Keratinocyte (primary cell): ENCODE measurements around the gene SLIT3. TPM values are rescaled to one million over a fixed set of nuclear protein-coding genes. Genes with fewer than 3 reads are reported as not detected.

ENCODE experiments used
- DNase-seq: peaks from one replicate; pipeline ENCODE4 v3.0.0-alpha.2; 2011; ENCODE audit warnings: low read depth, missing footprints, low spot score
- FAIRE-seq: peaks from 2 replicates; lab custom pipeline; 2011; peaks lifted over from hg19 to GRCh38; lab: Jason Lieb, UNC
- H2AFZ ChIP-seq: 2 replicates; pipeline ENCODE4 v1.6.0; 2012; ENCODE audit warnings: low read length, control low read depth, inconsistent platforms; ENCODE audit not compliant: control insufficient read depth
- H3K27ac ChIP-seq: 2 replicates; pipeline ENCODE4 v1.5.1; 2011; ENCODE audit warnings: low read length; ENCODE audit not compliant: control insufficient read depth, insufficient read depth
- H3K27me3 ChIP-seq: 3 replicates; pipeline ENCODE4 v1.6.0; 2011; ENCODE audit warnings: low read length; ENCODE audit not compliant: control insufficient read depth, insufficient read depth; ENCODE audit errors: extremely low read depth
- H3K36me3 ChIP-seq, 2 experiments: 2 replicates in 1 of 2; 3 replicates in 1 of 2; pipeline ENCODE4 v1.5.1; 2011; ENCODE audit warnings: low read length in 2 of 2, mild to moderate bottlenecking in 1 of 2; ENCODE audit not compliant: control insufficient read depth in 2 of 2, insufficient read depth in 2 of 2; ENCODE audit errors: extremely low read depth in 1 of 2
- H3K4me1 ChIP-seq: 3 replicates; pipeline ENCODE4 v1.5.1; 2011; ENCODE audit warnings: low read length; ENCODE audit not compliant: control insufficient read depth, insufficient read depth; ENCODE audit errors: extremely low read depth
- H3K4me2 ChIP-seq: 3 replicates; pipeline ENCODE4 v1.6.0; 2011; ENCODE audit warnings: low read depth, low read length; ENCODE audit not compliant: control insufficient read depth, insufficient read depth; ENCODE audit errors: extremely low read depth
- H3K4me3 ChIP-seq, 3 experiments: fragments of 200-600 bp in 1 of 3; sonication (generic) in 1 of 3; 2 replicates in 2 of 3; 3 replicates in 1 of 3; pipeline ENCODE4 v1.5.1; 2011 to 2016; ENCODE audit warnings: low read length in 3 of 3, mild to moderate bottlenecking in 3 of 3, control low read depth in 2 of 3, inconsistent platforms in 1 of 3, low read depth in 1 of 3, mixed read lengths in 1 of 3, mixed run types in 1 of 3, moderate library complexity in 1 of 3; ENCODE audit not compliant: control insufficient read depth in 2 of 3, insufficient read depth in 2 of 3; ENCODE audit errors: extremely low read depth in 1 of 3
- H3K79me2 ChIP-seq: 2 replicates; pipeline ENCODE4 v1.6.0; 2012; ENCODE audit warnings: low read length; ENCODE audit not compliant: control insufficient read depth, insufficient read depth
- H3K9ac ChIP-seq: 3 replicates; pipeline ENCODE4 v1.6.0; 2011; ENCODE audit warnings: low read length; ENCODE audit not compliant: control insufficient read depth, insufficient read depth; ENCODE audit errors: extremely low read depth
- H3K9me1 ChIP-seq: 3 replicates; pipeline ENCODE4 v1.6.0; 2011; ENCODE audit warnings: low read length; ENCODE audit not compliant: control insufficient read depth, insufficient read depth; ENCODE audit errors: extremely low read depth
- H3K9me3 ChIP-seq: 2 replicates; pipeline ENCODE4 v1.5.1; 2012; ENCODE audit warnings: low read depth, low read length; ENCODE audit not compliant: control insufficient read depth
- H4K20me1 ChIP-seq: 3 replicates; pipeline ENCODE4 v1.6.0; 2011; ENCODE audit warnings: low read length; ENCODE audit not compliant: control insufficient read depth, insufficient read depth; ENCODE audit errors: extremely low read depth
- EZH2 ChIP-seq: IDR thresholded peaks from one replicate; pipeline ENCODE4 v1.6.1; 2012; ENCODE audit warnings: inconsistent platforms, mild to moderate bottlenecking, low read length, moderate library complexity
- dilution Hi-C: fragments of 300-500 bp; cut with MboI; formaldehyde crosslinking; loops from one replicate; pipeline ENCODE4 v1.7.0; 2020; ENCODE audit warnings: low sequenced_read_pairs; ENCODE audit not compliant: extremely low pct_ligation_motif_present
- polyA plus RNA-seq, 5 experiments: library from polyadenylated mRNA; depleted of rRNA in 3 of 5; stranded (reverse) in 3 of 5; stranded (forward) in 1 of 5; unstranded in 1 of 5; fragments of >200 nt; gene quantifications; 1 replicate in 1 of 5; 2 replicates in 3 of 5; 3 replicates in 1 of 5; pipeline versions ENCODE4 v1.2.1 to v1.2.3, GENCODE V29; 2011 to 2012; ENCODE audit warnings: missing spikeins in 2 of 5, low read depth in 1 of 5, low replicate concordance in 1 of 5
- TF ChIP-seq, protein P1 (sequence below), 3 experiments: IDR thresholded peaks in 1 of 3; conservative IDR thresholded peaks in 1 of 3; optimal IDR thresholded peaks in 1 of 3; 2 replicates in 2 of 3; 3 replicates in 1 of 3; pipeline versions ENCODE3 to v1.5.1; 2011; ENCODE audit warnings: low read length in 3 of 3, mild to moderate bottlenecking in 3 of 3, moderate library complexity in 2 of 3, control low read depth in 1 of 3, inconsistent platforms in 1 of 3; ENCODE audit not compliant: insufficient read depth in 2 of 3; ENCODE audit errors: extremely low read depth in 1 of 3

The SLIT3 gene
- polyA plus RNA-seq, 1 donor (not counting 4 experiments of a cell fraction or from before 2014, with no cell fraction given), result 2.4 TPM

DNA sequence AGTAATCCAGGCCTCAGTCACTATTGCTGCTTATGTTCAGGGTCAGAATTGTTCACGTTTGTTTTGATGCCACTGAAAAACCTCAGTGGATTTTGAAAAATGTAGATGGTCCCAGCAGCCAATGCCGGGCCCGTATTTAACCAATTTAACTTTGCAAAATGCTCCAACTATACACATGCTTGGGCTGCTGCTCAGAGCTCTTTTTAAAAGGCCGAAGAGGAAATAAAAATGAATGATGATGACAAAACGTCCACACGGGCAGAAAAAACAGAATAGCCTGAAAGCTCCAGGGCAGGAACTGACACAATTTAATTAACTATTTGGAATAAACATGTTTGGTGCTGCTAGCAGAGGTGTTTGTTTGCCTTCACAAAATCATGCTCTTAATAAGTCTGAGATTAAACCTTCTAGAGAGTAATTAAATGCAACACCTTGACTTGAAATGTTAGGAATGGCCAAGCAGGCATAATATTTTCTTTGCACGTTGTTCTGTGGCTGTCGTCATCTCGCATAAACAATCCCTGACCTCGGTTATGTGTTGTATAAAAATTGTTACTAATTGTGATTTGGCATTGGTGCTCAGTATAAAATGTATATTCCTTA lies 152.7 kb downstream of the SLIT3 start:
- DNase-seq, result no peak
- dilution Hi-C loops, result no loop called here
- FAIRE-seq, result no peak
- H4K20me1 ChIP-seq, result no peaks in the 10 kb centered on the region
- H3K4me1 ChIP-seq, result no peaks in the 10 kb centered on the region
- H3K27ac ChIP-seq, result no peak overlapping the region
- no peak for TF ChIP-seq EZH2
- TF ChIP-seq, protein P1, sequence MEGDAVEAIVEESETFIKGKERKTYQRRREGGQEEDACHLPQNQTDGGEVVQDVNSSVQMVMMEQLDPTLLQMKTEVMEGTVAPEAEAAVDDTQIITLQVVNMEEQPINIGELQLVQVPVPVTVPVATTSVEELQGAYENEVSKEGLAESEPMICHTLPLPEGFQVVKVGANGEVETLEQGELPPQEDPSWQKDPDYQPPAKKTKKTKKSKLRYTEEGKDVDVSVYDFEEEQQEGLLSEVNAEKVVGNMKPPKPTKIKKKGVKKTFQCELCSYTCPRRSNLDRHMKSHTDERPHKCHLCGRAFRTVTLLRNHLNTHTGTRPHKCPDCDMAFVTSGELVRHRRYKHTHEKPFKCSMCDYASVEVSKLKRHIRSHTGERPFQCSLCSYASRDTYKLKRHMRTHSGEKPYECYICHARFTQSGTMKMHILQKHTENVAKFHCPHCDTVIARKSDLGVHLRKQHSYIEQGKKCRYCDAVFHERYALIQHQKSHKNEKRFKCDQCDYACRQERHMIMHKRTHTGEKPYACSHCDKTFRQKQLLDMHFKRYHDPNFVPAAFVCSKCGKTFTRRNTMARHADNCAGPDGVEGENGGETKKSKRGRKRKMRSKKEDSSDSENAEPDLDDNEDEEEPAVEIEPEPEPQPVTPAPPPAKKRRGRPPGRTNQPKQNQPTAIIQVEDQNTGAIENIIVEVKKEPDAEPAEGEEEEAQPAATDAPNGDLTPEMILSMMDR (optimal IDR thresholded peaks at IDR 0.05 in 1 of 3, IDR thresholded peaks at IDR 0.05 in 1 of 3, conservative IDR thresholded peaks at IDR 0.05 in 1 of 3; ENCODE audit: extremely low read depth in 1 of 3, insufficient read depth in 2 of 3, low read length in 3 of 3), result no peak
- H3K4me3 ChIP-seq, result no peak overlapping the region
- no peaks in the 10 kb centered on the region for H3K9me1 ChIP-seq
- no peaks in the 10 kb centered on the region for H3K9me3 ChIP-seq
- H3K36me3 ChIP-seq, result no peaks in the 10 kb centered on the region
- H3K4me2 ChIP-seq, result no peak overlapping the region
- H3K79me2 ChIP-seq, result no peaks in the 10 kb centered on the region
- H2AFZ ChIP-seq, result no peak overlapping the region
- H3K9ac ChIP-seq, result no peak overlapping the region
- no peaks in the 10 kb centered on the region for H3K27me3 ChIP-seq

DNA sequence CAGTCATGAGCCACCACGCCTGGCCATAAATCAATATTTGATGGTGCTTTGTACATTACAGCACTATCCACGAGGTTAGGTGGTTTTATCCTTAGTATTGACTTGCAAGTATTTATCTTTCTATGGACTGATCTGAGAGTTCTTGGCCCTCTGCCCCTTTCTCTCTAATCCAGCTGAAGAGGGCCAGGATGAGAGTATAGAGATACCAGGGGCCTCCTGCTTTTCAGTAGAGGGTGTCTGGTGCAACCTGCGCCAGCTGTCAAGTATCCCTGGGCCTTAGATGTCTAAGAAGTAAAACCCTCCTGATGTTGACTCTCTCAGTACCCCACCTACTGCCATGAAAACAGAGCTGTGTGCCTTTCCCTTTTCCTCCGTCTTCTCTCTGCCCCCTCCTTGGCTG lies 153.4 kb downstream of the SLIT3 start:
- H3K4me1 ChIP-seq, result no peaks in the 10 kb centered on the region
- no peak for TF ChIP-seq EZH2
- TF ChIP-seq, protein P1 (optimal IDR thresholded peaks at IDR 0.05 in 1 of 3, IDR thresholded peaks at IDR 0.05 in 1 of 3, conservative IDR thresholded peaks at IDR 0.05 in 1 of 3; ENCODE audit: extremely low read depth in 1 of 3, insufficient read depth in 2 of 3, low read length in 3 of 3), result no peak
- H3K9me1 ChIP-seq, result no peaks in the 10 kb centered on the region
- H3K79me2 ChIP-seq, result no peaks in the 10 kb centered on the region
- no peak for DNase-seq
- no peak overlapping the region for H2AFZ ChIP-seq
- no peaks in the 10 kb centered on the region for H3K27me3 ChIP-seq
- no peaks in the 10 kb centered on the region for H3K36me3 ChIP-seq
- no peaks in the 10 kb centered on the region for H3K9me3 ChIP-seq
- dilution Hi-C loops, result no loop called here
- no peak overlapping the region for H3K27ac ChIP-seq
- FAIRE-seq, result no peak
- no peak overlapping the region for H3K4me3 ChIP-seq
- no peak overlapping the region for H3K4me2 ChIP-seq
- H4K20me1 ChIP-seq, result no peaks in the 10 kb centered on the region
- H3K9ac ChIP-seq, result no peak overlapping the region
